GM19395 (cell line): Measurements from ENCODE around the gene TXNL4A.
A peak's percentile ranks its signal among the peaks of the same experiment; 100 is the strongest.
"Not testable (repeated sequence)": the region's sequence is repeated elsewhere in the genome, so short reads cannot be mapped to it uniquely, and the experiment has no call there.

ENCODE experiments used
- ATAC-seq: cut with Tn5 transposase; IDR thresholded peaks from one replicate; pipeline ENCODE4 v1.9.1; 2021; ENCODE audit warnings: mild to moderate bottlenecking, moderate library complexity; ENCODE audit not compliant: unreplicated experiment

TXNL4A gene

GRCh38 chr18:80000877-80001276 is 12.5 kb upstream of the TXNL4A start:
- no peak for ATAC-seq

- ATAC-seq: not testable (repeated sequence)
Measured at GRCh38 chr18:79999701-80000100, 11.3 kb upstream of the TXNL4A start.

GRCh38 chr18:79991494-79991893 is 3.1 kb upstream of the TXNL4A start:
- no peak for ATAC-seq

GRCh38 chr18:79989195-79989497 is 783 bp upstream of the TXNL4A start:
- ATAC-seq: no peak

GRCh38 chr18:79988071-79988450 is 302 bp downstream of the TXNL4A start:
- peak; percentile 69 for ATAC-seq

- no peak for ATAC-seq
Measured at GRCh38 chr18:79987566-79987965, 797 bp downstream of the TXNL4A start.

GRCh38 chr18:79986726-79987125 is 1.6 kb downstream of the TXNL4A start:
- ATAC-seq: no peak

- no peak for ATAC-seq
Measured at GRCh38 chr18:79985172-79985571, 3.2 kb downstream of the TXNL4A start.

GRCh38 chr18:79983793-79984192 is 4.6 kb downstream of the TXNL4A start:
- no peak for ATAC-seq

- ATAC-seq: no peak
Measured at GRCh38 chr18:79983253-79983652, 5.1 kb downstream of the TXNL4A start.

- ATAC-seq: no peak
Measured at GRCh38 chr18:79982736-79983135, 5.6 kb downstream of the TXNL4A start.

GRCh38 chr18:79980585-79980984 is 7.8 kb downstream of the TXNL4A start:
- ATAC-seq: no peak

GRCh38 chr18:79979843-79980242 is 8.5 kb downstream of the TXNL4A start:
- no peak for ATAC-seq

GRCh38 chr18:79975985-79976680 is 12.2 kb downstream of the TXNL4A start:
- ATAC-seq: no peak

- no peak for ATAC-seq
Measured at GRCh38 chr18:79975043-79975442, 13.3 kb downstream of the TXNL4A start.

- no peak for ATAC-seq
Measured at GRCh38 chr18:79974025-79974654, 14.2 kb downstream of the TXNL4A start.

GRCh38 chr18:79973517-79973916 is 14.8 kb downstream of the TXNL4A start:
- no peak for ATAC-seq

GRCh38 chr18:79972720-79973119 is 15.6 kb downstream of the TXNL4A start:
- no peak for ATAC-seq

GRCh38 chr18:79971986-79972385 is 16.4 kb downstream of the TXNL4A start:
- no peak for ATAC-seq

GRCh38 chr18:79971211-79971952 is 17.0 kb downstream of the TXNL4A start:
- no peak for ATAC-seq

GRCh38 chr18:79970419-79971133 is 17.8 kb downstream of the TXNL4A start:
- ATAC-seq: no peak
